Suprapubic skin (tissue), 4 donors: Measurements from ENCODE around the gene LRP1B.

Source experiments
- EP300 ChIP-seq: sonication (generic); formaldehyde crosslinking; IDR thresholded peaks from one replicate; pipeline ENCODE4 v1.6.1; 2017; ENCODE audit warnings: antibody characterized with exemption
- POLR2A ChIP-seq, 2 donors: fragments of 450-650 bp; IDR thresholded peaks; one replicate each; pipeline ENCODE4 v1.6.1; 2017; ENCODE audit warnings: antibody characterized with exemption in 2 of 2, mild to moderate bottlenecking in 2 of 2, moderate library complexity in 2 of 2
- POLR2AphosphoS5 ChIP-seq, 3 donors: sonication (generic); formaldehyde crosslinking; IDR thresholded peaks; one replicate each; pipeline ENCODE4 v1.6.1; 2017; ENCODE audit warnings: antibody characterized with exemption in 3 of 3
- TF ChIP-seq, protein P1 (sequence below), 2 donors: fragments of 200-600 bp in 1 of 2; fragments of 450-650 bp in 1 of 2; sonication (generic) in 1 of 2; IDR thresholded peaks; one replicate each; pipeline ENCODE4 v1.5.1; 2016 to 2019; ENCODE audit warnings: antibody characterized with exemption in 2 of 2, mild to moderate bottlenecking in 1 of 2, moderate library complexity in 1 of 2

DNA sequence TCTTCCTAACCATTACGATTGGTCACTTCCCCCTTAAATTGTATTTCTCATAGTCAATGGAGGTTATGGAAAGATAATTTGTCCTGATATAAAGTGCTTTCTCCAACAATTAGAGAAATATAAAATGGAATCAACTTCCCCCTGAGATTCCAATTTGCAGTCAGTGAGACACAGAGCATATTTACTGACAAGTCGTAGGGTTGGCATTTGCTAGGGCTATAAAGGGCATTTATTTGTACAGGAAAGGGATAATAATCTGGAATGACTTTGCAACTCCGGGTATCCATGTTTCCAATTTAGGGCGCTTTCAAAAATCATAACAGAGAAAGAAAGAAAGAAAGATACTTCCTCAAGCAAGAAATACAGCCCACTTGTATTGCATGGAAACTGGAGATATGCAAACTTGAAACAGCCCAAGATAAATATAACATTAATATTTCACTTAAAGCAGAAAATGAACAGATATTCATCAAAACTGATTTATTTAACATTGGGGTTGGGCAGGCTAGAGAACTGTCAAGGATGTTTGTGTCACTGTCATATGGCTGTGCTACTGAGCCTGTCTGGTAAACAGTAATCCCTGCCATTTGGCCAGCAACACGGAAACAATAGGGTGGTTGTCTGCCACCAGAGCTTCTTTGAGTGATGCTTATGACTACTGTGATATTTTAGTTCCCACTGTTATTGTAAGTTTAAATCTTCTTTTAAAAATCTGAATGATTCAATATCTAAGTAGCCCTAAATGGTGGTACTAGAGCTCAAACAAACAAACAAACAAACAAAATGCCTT, 621.8 kb downstream of the LRP1B start:
- TF ChIP-seq, protein P1, sequence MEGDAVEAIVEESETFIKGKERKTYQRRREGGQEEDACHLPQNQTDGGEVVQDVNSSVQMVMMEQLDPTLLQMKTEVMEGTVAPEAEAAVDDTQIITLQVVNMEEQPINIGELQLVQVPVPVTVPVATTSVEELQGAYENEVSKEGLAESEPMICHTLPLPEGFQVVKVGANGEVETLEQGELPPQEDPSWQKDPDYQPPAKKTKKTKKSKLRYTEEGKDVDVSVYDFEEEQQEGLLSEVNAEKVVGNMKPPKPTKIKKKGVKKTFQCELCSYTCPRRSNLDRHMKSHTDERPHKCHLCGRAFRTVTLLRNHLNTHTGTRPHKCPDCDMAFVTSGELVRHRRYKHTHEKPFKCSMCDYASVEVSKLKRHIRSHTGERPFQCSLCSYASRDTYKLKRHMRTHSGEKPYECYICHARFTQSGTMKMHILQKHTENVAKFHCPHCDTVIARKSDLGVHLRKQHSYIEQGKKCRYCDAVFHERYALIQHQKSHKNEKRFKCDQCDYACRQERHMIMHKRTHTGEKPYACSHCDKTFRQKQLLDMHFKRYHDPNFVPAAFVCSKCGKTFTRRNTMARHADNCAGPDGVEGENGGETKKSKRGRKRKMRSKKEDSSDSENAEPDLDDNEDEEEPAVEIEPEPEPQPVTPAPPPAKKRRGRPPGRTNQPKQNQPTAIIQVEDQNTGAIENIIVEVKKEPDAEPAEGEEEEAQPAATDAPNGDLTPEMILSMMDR (IDR thresholded peaks at IDR 0.05) = no peak
- no peak for TF ChIP-seq EP300
- TF ChIP-seq POLR2A (IDR thresholded peaks at IDR 0.05) = no peak
- no peak for TF ChIP-seq POLR2AphosphoS5 (IDR thresholded peaks at IDR 0.05)
